DMS 273 (cell line): Measurements from ENCODE around the gene VIPR2.
A peak's percentile ranks its signal among the peaks of the same experiment; 100 is the strongest.
"Not testable (repeated sequence)": the region's sequence is repeated elsewhere in the genome, so short reads cannot be mapped to it uniquely, and the experiment has no call there.

Source experiments
- DNase-seq: peaks from one replicate; lab custom pipeline; 2025; ENCODE audit not compliant: unreplicated experiment; lab: John Stamatoyannopoulos, UW

Gene VIPR2

GRCh38 chr7:159013825-159014289 is 130.8 kb downstream of the VIPR2 start:
- DNase-seq = no peak

GRCh38 chr7:159013181-159013690 is 131.4 kb downstream of the VIPR2 start:
- DNase-seq = no peak

- peak; percentile 67 for DNase-seq
Observed at GRCh38 chr7:159012353-159013069, 132.2 kb downstream of the VIPR2 start.

GRCh38 chr7:159011722-159012022 is 133.0 kb downstream of the VIPR2 start:
- no peak for DNase-seq

GRCh38 chr7:159010937-159011721 is 133.5 kb downstream of the VIPR2 start:
- no peak for DNase-seq

- no peak for DNase-seq
Observed at GRCh38 chr7:159010411-159010810, 134.3 kb downstream of the VIPR2 start.

GRCh38 chr7:159009951-159010350 is 134.7 kb downstream of the VIPR2 start:
- no peak for DNase-seq

GRCh38 chr7:159008417-159008816 is 136.2 kb downstream of the VIPR2 start:
- DNase-seq = peak; percentile 64

- peak; percentile 76 for DNase-seq
Observed at GRCh38 chr7:159007996-159008389, 136.7 kb downstream of the VIPR2 start.

- DNase-seq = peak; percentile 67
Observed at GRCh38 chr7:159007364-159007995, 137.2 kb downstream of the VIPR2 start.

GRCh38 chr7:159006610-159007130 is 138.0 kb downstream of the VIPR2 start:
- no peak for DNase-seq

- DNase-seq = not testable (repeated sequence)
Observed at GRCh38 chr7:159006022-159006609, 138.6 kb downstream of the VIPR2 start.

- DNase-seq = no peak
Observed at GRCh38 chr7:159005618-159006017, 139.0 kb downstream of the VIPR2 start.

- no peak for DNase-seq
Observed at GRCh38 chr7:159004411-159004810, 140.3 kb downstream of the VIPR2 start.

- no peak for DNase-seq
Observed at GRCh38 chr7:159001811-159002210, 142.9 kb downstream of the VIPR2 start.

- DNase-seq = peak; percentile 42
Observed at GRCh38 chr7:159000859-159001435, 143.7 kb downstream of the VIPR2 start.

- peak; percentile 63 for DNase-seq
Observed at GRCh38 chr7:159000070-159000469, 144.6 kb downstream of the VIPR2 start.

GRCh38 chr7:158999496-158999895 is 145.2 kb downstream of the VIPR2 start:
- DNase-seq = no peak

- DNase-seq = not testable (repeated sequence)
Observed at GRCh38 chr7:158998261-158998660, 146.4 kb downstream of the VIPR2 start.

GRCh38 chr7:158997471-158997870 is 147.2 kb downstream of the VIPR2 start:
- DNase-seq = peak; percentile 50

- DNase-seq = no peak
Observed at GRCh38 chr7:158997110-158997453, 147.6 kb downstream of the VIPR2 start.
